GM12864 (cell line): Measurements from ENCODE around the gene C1QTNF9B.

Experiments
- DNase-seq: peaks from one replicate; pipeline ENCODE4 v3.0.0-alpha.2; 2011; ENCODE audit warnings: low read depth
- H3K4me3 ChIP-seq: 2 replicates; pipeline ENCODE4 v1.5.1; 2011; ENCODE audit warnings: mild to moderate bottlenecking, low read depth, low read length, control low read depth
- CTCF ChIP-seq: IDR thresholded peaks from 2 replicates; pipeline ENCODE4 v1.5.1; 2011; ENCODE audit warnings: low read depth, mild to moderate bottlenecking, moderate library complexity, low read length, control low read depth, inconsistent platforms; ENCODE audit errors: missing control alignments

The C1QTNF9B gene

GRCh38 chr13:23855360-23855759, 41.9 kb downstream of the C1QTNF9B start:
- TF ChIP-seq CTCF = no peak
- no peak for DNase-seq
- no peak overlapping the region for H3K4me3 ChIP-seq

GRCh38 chr13:23852351-23852750, 45.0 kb downstream of the C1QTNF9B start:
- no peak overlapping the region for H3K4me3 ChIP-seq

GRCh38 chr13:23851106-23851505, 46.2 kb downstream of the C1QTNF9B start:
- no peak overlapping the region for H3K4me3 ChIP-seq
- no peak for TF ChIP-seq CTCF
- no peak for DNase-seq

More at GRCh38 chr13:23852351-23852750, 45.0 kb downstream of the C1QTNF9B start:
- TF ChIP-seq CTCF = no peak
- no peak for DNase-seq

- no peak for DNase-seq
- no peak for TF ChIP-seq CTCF
- no peak overlapping the region for H3K4me3 ChIP-seq
Measured at GRCh38 chr13:23850134-23850533, 47.2 kb downstream of the C1QTNF9B start.

- DNase-seq = no peak
- TF ChIP-seq CTCF = no peak
Measured at GRCh38 chr13:23849670-23850069, 47.6 kb downstream of the C1QTNF9B start.

GRCh38 chr13:23848646-23849141, 48.6 kb downstream of the C1QTNF9B start:
- no peak for TF ChIP-seq CTCF
- no peak for DNase-seq
- H3K4me3 ChIP-seq = no peak overlapping the region

More at GRCh38 chr13:23849670-23850069, 47.6 kb downstream of the C1QTNF9B start:
- no peak overlapping the region for H3K4me3 ChIP-seq

- no peak for DNase-seq
- no peak overlapping the region for H3K4me3 ChIP-seq
- no peak for TF ChIP-seq CTCF
Measured at GRCh38 chr13:23848019-23848418, 49.3 kb downstream of the C1QTNF9B start.
